ENCODE data around the gene MRGPRG. TPM values are rescaled to one million over a fixed set of nuclear protein-coding genes. Genes with fewer than 3 reads are reported as not detected.
"Not testable (repeated sequence)": the region's sequence is repeated elsewhere in the genome, so short reads cannot be mapped to it uniquely, and the experiment has no call there.

Gene MRGPRG
- not detected for total RNA-seq
- not detected for polyA plus RNA-seq

- no peaks in the 10 kb centered on the region for H3K9me3 ChIP-seq (ENCODE audit: control insufficient read depth in 4 of 4, low read length in 3 of 4)
- TF ChIP-seq NR2F2 (IDR thresholded peaks at IDR 0.05): no peak
- TF ChIP-seq EGR1 (IDR thresholded peaks at IDR 0.05; ENCODE audit: low read depth in 2 of 2): no peak
- TF ChIP-seq, protein P1, sequence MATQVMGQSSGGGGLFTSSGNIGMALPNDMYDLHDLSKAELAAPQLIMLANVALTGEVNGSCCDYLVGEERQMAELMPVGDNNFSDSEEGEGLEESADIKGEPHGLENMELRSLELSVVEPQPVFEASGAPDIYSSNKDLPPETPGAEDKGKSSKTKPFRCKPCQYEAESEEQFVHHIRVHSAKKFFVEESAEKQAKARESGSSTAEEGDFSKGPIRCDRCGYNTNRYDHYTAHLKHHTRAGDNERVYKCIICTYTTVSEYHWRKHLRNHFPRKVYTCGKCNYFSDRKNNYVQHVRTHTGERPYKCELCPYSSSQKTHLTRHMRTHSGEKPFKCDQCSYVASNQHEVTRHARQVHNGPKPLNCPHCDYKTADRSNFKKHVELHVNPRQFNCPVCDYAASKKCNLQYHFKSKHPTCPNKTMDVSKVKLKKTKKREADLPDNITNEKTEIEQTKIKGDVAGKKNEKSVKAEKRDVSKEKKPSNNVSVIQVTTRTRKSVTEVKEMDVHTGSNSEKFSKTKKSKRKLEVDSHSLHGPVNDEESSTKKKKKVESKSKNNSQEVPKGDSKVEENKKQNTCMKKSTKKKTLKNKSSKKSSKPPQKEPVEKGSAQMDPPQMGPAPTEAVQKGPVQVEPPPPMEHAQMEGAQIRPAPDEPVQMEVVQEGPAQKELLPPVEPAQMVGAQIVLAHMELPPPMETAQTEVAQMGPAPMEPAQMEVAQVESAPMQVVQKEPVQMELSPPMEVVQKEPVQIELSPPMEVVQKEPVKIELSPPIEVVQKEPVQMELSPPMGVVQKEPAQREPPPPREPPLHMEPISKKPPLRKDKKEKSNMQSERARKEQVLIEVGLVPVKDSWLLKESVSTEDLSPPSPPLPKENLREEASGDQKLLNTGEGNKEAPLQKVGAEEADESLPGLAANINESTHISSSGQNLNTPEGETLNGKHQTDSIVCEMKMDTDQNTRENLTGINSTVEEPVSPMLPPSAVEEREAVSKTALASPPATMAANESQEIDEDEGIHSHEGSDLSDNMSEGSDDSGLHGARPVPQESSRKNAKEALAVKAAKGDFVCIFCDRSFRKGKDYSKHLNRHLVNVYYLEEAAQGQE (IDR thresholded peaks at IDR 0.05): no peak
- no peak for TF ChIP-seq RAD21 (IDR thresholded peaks at IDR 0.05)
- no peak for TF ChIP-seq RXRA (IDR thresholded peaks at IDR 0.05)
- TF ChIP-seq YY1 (IDR thresholded peaks at IDR 0.05): no peak
- no peak for TF ChIP-seq FOXA2 (IDR thresholded peaks at IDR 0.05)
- 81% methylated on average over 35 of the region's 35 CpGs for WGBS
- H3K27ac ChIP-seq (ENCODE audit: low read depth in 1 of 2, low read length in 2 of 2): no peak within 1 kb of the TSS
- no peaks in the 10 kb centered on the region for H3K36me3 ChIP-seq (ENCODE audit: control insufficient read depth in 4 of 4, insufficient read depth in 3 of 4, low read depth in 1 of 4, low read length in 3 of 4)
- no peak for DNase-seq (ENCODE audit: low spot score)
- H3K9ac ChIP-seq (ENCODE audit: low read depth in 1 of 2, low read length in 2 of 2): no peak within 1 kb of the TSS
- no peak within 1 kb of the TSS for H3K4me3 ChIP-seq (ENCODE audit: low read depth in 1 of 3, low read length in 3 of 3)
- no peaks in the 10 kb centered on the region for H3K4me1 ChIP-seq (ENCODE audit: control insufficient read depth in 4 of 4, insufficient read depth in 4 of 4, low read length in 3 of 4)
- peaks cover 0 to 6% (median 2%) of the 10 kb centered on the region in 4 donors for H3K27me3 ChIP-seq (ENCODE audit: control insufficient read depth in 4 of 4, insufficient read depth in 4 of 4, low read length in 3 of 4)
Measured at GRCh38 chr11:3218483-3219280, at the start of gene MRGPRG. MRGPRG (minus strand) TSS chr11:3218813; CDS start chr11:3218813, 0 bp downstream.

DNA sequence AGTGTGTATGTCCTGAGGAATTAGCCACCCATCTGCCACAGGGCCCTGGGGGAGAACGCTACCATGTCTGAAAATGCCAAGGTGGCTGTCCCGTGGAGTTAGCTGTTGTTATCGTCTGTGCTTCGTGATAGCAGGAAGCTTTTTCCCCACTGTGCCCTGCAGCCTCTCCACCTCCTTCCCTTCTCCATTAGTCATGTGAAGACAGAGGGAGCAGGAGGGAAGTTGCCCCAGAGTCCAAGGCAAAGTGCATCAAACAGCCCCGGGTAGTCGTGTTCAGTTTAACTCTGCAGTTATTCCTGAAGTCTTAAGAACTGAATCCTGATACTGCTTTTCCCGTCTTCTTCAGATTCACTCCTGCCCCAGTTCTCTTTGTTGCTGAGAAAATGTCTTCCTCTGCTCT, 43.9 kb upstream of the MRGPRG start:
- not testable (repeated sequence) for H3K27me3 ChIP-seq (ENCODE audit: control insufficient read depth in 4 of 4, insufficient read depth in 4 of 4, low read length in 3 of 4); H3K27ac ChIP-seq (ENCODE audit: low read depth in 1 of 2, low read length in 2 of 2); H3K4me3 ChIP-seq (ENCODE audit: low read depth in 1 of 3, low read length in 3 of 3); H3K9ac ChIP-seq (ENCODE audit: low read depth in 1 of 2, low read length in 2 of 2); H3K9me3 ChIP-seq (ENCODE audit: control insufficient read depth in 4 of 4, low read length in 3 of 4); H3K4me1 ChIP-seq (ENCODE audit: control insufficient read depth in 4 of 4, insufficient read depth in 4 of 4, low read length in 3 of 4); H3K36me3 ChIP-seq (ENCODE audit: control insufficient read depth in 4 of 4, insufficient read depth in 3 of 4, low read depth in 1 of 4, low read length in 3 of 4); DNase-seq (ENCODE audit: low spot score)
- WGBS: 63% methylated on average over 6 of the region's 7 CpGs

- H3K4me1 ChIP-seq (ENCODE audit: control insufficient read depth in 4 of 4, insufficient read depth in 4 of 4, low read length in 3 of 4); H3K9ac ChIP-seq (ENCODE audit: low read depth in 1 of 2, low read length in 2 of 2); H3K9me3 ChIP-seq (ENCODE audit: control insufficient read depth in 4 of 4, low read length in 3 of 4); H3K4me3 ChIP-seq (ENCODE audit: low read depth in 1 of 3, low read length in 3 of 3); DNase-seq (ENCODE audit: low spot score); H3K27me3 ChIP-seq (ENCODE audit: control insufficient read depth in 4 of 4, insufficient read depth in 4 of 4, low read length in 3 of 4); H3K27ac ChIP-seq (ENCODE audit: low read depth in 1 of 2, low read length in 2 of 2); H3K36me3 ChIP-seq (ENCODE audit: control insufficient read depth in 4 of 4, insufficient read depth in 3 of 4, low read depth in 1 of 4, low read length in 3 of 4): not testable (repeated sequence)
- 76% methylated on average over 7 of the region's 8 CpGs for WGBS
Measured at GRCh38 chr11:3261831-3262230, 43.2 kb upstream of the MRGPRG start.

GRCh38 chr11:3257509-3257908, 38.9 kb upstream of the MRGPRG start:
- not testable (repeated sequence) for H3K9ac ChIP-seq (ENCODE audit: low read depth in 1 of 2, low read length in 2 of 2); H3K27ac ChIP-seq (ENCODE audit: low read depth in 1 of 2, low read length in 2 of 2); H3K9me3 ChIP-seq (ENCODE audit: control insufficient read depth in 4 of 4, low read length in 3 of 4); H3K4me3 ChIP-seq (ENCODE audit: low read depth in 1 of 3, low read length in 3 of 3); H3K36me3 ChIP-seq (ENCODE audit: control insufficient read depth in 4 of 4, insufficient read depth in 3 of 4, low read depth in 1 of 4, low read length in 3 of 4); DNase-seq (ENCODE audit: low spot score); H3K4me1 ChIP-seq (ENCODE audit: control insufficient read depth in 4 of 4, insufficient read depth in 4 of 4, low read length in 3 of 4); H3K27me3 ChIP-seq (ENCODE audit: control insufficient read depth in 4 of 4, insufficient read depth in 4 of 4, low read length in 3 of 4)
- 69% methylated on average over 1 of the region's 1 CpG for WGBS

GRCh38 chr11:3255241-3255640, 36.6 kb upstream of the MRGPRG start:
- not testable (repeated sequence) for H3K27ac ChIP-seq (ENCODE audit: low read depth in 1 of 2, low read length in 2 of 2); DNase-seq (ENCODE audit: low spot score); H3K9ac ChIP-seq (ENCODE audit: low read depth in 1 of 2, low read length in 2 of 2); H3K4me3 ChIP-seq (ENCODE audit: low read depth in 1 of 3, low read length in 3 of 3); H3K27me3 ChIP-seq (ENCODE audit: control insufficient read depth in 4 of 4, insufficient read depth in 4 of 4, low read length in 3 of 4); H3K4me1 ChIP-seq (ENCODE audit: control insufficient read depth in 4 of 4, insufficient read depth in 4 of 4, low read length in 3 of 4); H3K9me3 ChIP-seq (ENCODE audit: control insufficient read depth in 4 of 4, low read length in 3 of 4); H3K36me3 ChIP-seq (ENCODE audit: control insufficient read depth in 4 of 4, insufficient read depth in 3 of 4, low read depth in 1 of 4, low read length in 3 of 4)
- WGBS: 100% methylated on average over 2 of the region's 12 CpGs

DNA sequence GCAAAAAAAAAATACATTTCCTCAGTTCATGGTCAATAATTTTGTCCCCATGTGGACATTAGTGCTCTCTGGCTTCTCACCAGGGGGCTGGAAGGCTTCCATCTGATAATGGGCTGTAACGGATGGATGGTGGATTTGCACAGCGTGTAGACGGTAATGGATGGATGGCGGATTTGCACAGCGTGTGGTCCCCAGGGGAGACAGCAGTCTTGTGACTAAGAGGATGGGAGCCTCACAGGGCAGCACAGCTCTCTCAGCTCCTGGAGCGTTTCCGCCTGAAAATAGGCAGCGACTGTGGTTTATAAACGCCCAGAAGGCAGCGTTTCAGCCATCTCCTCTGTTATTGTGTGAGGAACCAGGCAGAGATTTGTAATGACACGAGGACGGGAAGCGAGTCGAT, 36.2 kb upstream of the MRGPRG start:
- not testable (repeated sequence) for DNase-seq (ENCODE audit: low spot score); H3K4me1 ChIP-seq (ENCODE audit: control insufficient read depth in 4 of 4, insufficient read depth in 4 of 4, low read length in 3 of 4); H3K36me3 ChIP-seq (ENCODE audit: control insufficient read depth in 4 of 4, insufficient read depth in 3 of 4, low read depth in 1 of 4, low read length in 3 of 4); H3K27ac ChIP-seq (ENCODE audit: low read depth in 1 of 2, low read length in 2 of 2); H3K4me3 ChIP-seq (ENCODE audit: low read depth in 1 of 3, low read length in 3 of 3); H3K27me3 ChIP-seq (ENCODE audit: control insufficient read depth in 4 of 4, insufficient read depth in 4 of 4, low read length in 3 of 4); H3K9me3 ChIP-seq (ENCODE audit: control insufficient read depth in 4 of 4, low read length in 3 of 4); H3K9ac ChIP-seq (ENCODE audit: low read depth in 1 of 2, low read length in 2 of 2)
- no CpG with 5 or more reads among the region's 14 CpGs for WGBS
